Peyer's patch (tissue), 4 donors: ENCODE measurements around the gene GPSM1.

Experiments used
- CTCF ChIP-seq, 6 experiments: fragments of 450-650 bp in 4 of 6; fragments of 200-600 bp in 2 of 6; sonication (generic) in 1 of 6; IDR thresholded peaks; one replicate each; pipeline ENCODE4 v1.5.1; 2017 to 2019; ENCODE audit warnings: antibody characterized with exemption in 6 of 6, mild to moderate bottlenecking in 3 of 6, moderate library complexity in 1 of 6
- POLR2A ChIP-seq, 2 donors: fragments of 450-650 bp; IDR thresholded peaks; one replicate each; pipeline ENCODE4 v1.5.1; 2017; ENCODE audit warnings: antibody characterized with exemption in 2 of 2, mild to moderate bottlenecking in 2 of 2, moderate library complexity in 2 of 2

GRCh38 chr9:136337416-136338395 is 10.4 kb downstream of the GPSM1 start:
- TF ChIP-seq CTCF (IDR thresholded peaks at IDR 0.05) (no peak), POLR2A (IDR thresholded peaks at IDR 0.05) (no peak)
